Nephron progenitor cell (in vitro differentiated cells): ENCODE measurements around the gene DRGX.

Experiments
- DNase-seq: peaks from one replicate; pipeline ENCODE4 v3.0.0; 2021
- H3K27ac Mint-ChIP-seq: 2 replicates; pipeline ENCODE4 v1.8.0; 2021; ENCODE audit warnings: mild to moderate bottlenecking, moderate library complexity, mixed read lengths
- H3K27me3 Mint-ChIP-seq: 2 replicates; pipeline ENCODE4 v1.8.0; 2021; ENCODE audit warnings: mild to moderate bottlenecking, low read depth, mixed read lengths; ENCODE audit not compliant: poor library complexity
- H3K36me3 Mint-ChIP-seq: 2 replicates; pipeline ENCODE4 v1.8.0; 2021; ENCODE audit warnings: low read depth, mixed read lengths
- H3K4me1 Mint-ChIP-seq: 2 replicates; pipeline ENCODE4 v1.8.0; 2021; ENCODE audit warnings: mixed read lengths
- H3K4me3 Mint-ChIP-seq: 2 replicates; pipeline ENCODE4 v1.8.0; 2021; ENCODE audit warnings: mild to moderate bottlenecking, moderate library complexity, mixed read lengths
- H3K9me3 Mint-ChIP-seq: 2 replicates; pipeline ENCODE4 v1.8.0; 2021; ENCODE audit warnings: mild to moderate bottlenecking, moderate library complexity, mixed read lengths
- TF ChIP-seq, protein P1 (sequence below): fragments of 200-600 bp; sonication (generic); IDR thresholded peaks from 2 replicates; pipeline ENCODE4 v1.5.0; 2021; ENCODE audit warnings: antibody characterized with exemption

Gene DRGX

DNA sequence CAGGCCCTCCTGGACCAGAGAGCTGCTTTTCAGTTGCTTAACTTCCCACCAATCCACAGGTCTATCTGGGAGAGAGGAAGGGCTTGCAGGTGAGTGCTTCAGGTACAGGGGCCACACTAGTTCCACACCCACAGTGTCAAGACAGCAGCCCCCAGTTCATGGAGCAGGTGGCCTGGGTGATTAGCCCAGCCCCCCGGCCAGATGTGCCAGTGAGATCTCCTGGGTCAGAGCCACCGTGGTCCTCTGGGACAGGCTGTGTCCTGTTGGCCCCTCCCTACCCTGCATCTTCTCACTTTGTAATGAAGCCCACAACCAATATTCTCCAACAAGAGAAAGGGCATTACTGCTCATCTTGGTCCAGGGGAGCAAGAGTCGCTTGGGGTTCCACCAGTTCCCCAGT, 30.6 kb downstream of the DRGX start:
- TF ChIP-seq, protein P1, sequence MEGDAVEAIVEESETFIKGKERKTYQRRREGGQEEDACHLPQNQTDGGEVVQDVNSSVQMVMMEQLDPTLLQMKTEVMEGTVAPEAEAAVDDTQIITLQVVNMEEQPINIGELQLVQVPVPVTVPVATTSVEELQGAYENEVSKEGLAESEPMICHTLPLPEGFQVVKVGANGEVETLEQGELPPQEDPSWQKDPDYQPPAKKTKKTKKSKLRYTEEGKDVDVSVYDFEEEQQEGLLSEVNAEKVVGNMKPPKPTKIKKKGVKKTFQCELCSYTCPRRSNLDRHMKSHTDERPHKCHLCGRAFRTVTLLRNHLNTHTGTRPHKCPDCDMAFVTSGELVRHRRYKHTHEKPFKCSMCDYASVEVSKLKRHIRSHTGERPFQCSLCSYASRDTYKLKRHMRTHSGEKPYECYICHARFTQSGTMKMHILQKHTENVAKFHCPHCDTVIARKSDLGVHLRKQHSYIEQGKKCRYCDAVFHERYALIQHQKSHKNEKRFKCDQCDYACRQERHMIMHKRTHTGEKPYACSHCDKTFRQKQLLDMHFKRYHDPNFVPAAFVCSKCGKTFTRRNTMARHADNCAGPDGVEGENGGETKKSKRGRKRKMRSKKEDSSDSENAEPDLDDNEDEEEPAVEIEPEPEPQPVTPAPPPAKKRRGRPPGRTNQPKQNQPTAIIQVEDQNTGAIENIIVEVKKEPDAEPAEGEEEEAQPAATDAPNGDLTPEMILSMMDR, result no peak
- no peak overlapping the region for H3K4me3 Mint-ChIP-seq
- H3K27ac Mint-ChIP-seq, result no peak overlapping the region
- no peaks in the 10 kb centered on the region for H3K4me1 Mint-ChIP-seq
- H3K36me3 Mint-ChIP-seq, result no peaks in the 10 kb centered on the region
- H3K9me3 Mint-ChIP-seq, result no peaks in the 10 kb centered on the region
- DNase-seq, result no peak
- peaks cover 12% of the 10 kb centered on the region for H3K27me3 Mint-ChIP-seq

DNA sequence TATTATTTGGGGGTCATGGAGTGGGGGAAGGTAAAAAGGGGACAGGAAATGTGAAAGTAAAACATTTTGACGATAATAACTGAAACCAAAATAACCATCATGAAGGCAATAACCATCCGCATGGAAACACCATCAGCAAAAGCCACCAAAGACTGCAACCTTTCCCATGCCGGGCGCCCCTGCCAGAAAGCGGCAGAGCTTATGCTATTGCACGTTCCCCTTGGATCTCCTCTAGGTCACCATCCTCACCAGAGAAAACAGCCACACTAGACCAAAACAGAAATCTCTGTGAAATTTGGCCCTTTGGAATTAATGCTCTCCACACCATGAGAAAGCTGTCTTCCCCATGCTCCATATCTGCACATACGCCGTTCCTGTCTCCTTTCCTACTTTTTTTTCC, 31.1 kb downstream of the DRGX start:
- Mint-ChIP-seq H3K27ac (no peak overlapping the region), H3K36me3 (no peaks in the 10 kb centered on the region), H3K27me3 (peaks cover 17% of the 10 kb centered on the region), H3K4me3 (no peak overlapping the region), H3K9me3 (no peaks in the 10 kb centered on the region), H3K4me1 (peaks cover 5% of the 10 kb centered on the region)
- TF ChIP-seq, protein P1, result no peak
- no peak for DNase-seq

DNA sequence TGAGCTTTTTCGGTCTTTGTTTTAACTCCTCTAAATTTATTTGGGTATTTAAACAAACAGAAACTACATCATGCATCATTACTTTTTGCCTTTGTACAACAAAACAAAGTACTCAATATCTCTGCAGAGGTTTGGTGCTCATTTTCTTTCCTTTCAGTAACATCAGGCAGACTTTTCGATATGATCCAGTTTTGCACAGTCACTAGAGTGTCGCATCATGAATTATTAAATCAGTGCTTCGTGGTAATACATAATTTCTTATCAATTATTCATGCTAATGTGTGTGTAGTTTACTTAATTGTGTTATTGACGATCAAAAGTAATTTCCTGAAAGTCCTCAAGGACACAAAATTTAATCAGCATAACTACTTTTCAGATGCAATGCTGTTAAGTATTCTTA, 31.8 kb downstream of the DRGX start:
- Mint-ChIP-seq H3K4me3 (no peak overlapping the region), H3K27me3 (peaks cover 13% of the 10 kb centered on the region), H3K36me3 (no peaks in the 10 kb centered on the region), H3K27ac (no peak overlapping the region), H3K4me1 (peaks cover 6% of the 10 kb centered on the region), H3K9me3 (no peaks in the 10 kb centered on the region)
- DNase-seq, result no peak
- TF ChIP-seq, protein P1, result no peak

DNA sequence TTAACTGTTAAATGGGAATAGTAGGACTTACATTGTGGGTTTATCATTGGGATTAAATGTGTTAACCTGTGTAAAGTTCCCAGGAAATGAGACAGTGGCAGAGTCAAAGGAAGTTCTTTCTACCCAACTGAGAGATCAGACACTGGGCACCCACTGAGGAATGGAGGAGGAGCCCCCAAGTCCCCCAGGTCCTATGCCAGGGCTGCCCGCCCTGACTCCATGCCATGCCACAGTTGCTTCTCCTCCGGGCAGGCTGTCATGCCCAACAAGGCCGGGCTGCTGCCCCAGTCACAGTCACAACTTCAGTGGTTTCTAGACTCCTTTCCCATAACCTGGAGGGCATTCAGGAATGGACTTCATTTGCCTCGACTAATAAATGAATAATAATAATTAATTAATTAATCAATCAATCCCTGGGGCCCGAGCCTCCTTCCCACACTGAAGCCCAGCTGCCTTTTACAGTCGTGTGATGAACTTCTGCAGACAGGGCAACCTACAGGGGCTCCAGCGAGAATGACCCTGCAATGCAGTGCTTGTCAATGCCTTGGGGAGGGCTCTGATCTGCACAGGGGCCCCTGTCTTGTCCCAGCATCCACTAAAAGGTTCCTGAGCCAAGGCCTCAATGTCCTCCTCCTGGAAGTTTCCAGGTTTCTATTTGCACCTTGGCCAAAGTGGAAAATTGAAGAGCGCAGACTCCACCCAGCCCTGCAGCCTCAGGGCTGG, 32.4 kb downstream of the DRGX start:
- H3K36me3 Mint-ChIP-seq, result no peaks in the 10 kb centered on the region
- H3K27ac Mint-ChIP-seq, result no peak overlapping the region
- peaks cover 6% of the 10 kb centered on the region for H3K4me1 Mint-ChIP-seq
- no peak overlapping the region for H3K4me3 Mint-ChIP-seq
- TF ChIP-seq, protein P1, result no peak
- peaks cover 12% of the 10 kb centered on the region for H3K27me3 Mint-ChIP-seq
- DNase-seq, result no peak
- no peaks in the 10 kb centered on the region for H3K9me3 Mint-ChIP-seq

DNA sequence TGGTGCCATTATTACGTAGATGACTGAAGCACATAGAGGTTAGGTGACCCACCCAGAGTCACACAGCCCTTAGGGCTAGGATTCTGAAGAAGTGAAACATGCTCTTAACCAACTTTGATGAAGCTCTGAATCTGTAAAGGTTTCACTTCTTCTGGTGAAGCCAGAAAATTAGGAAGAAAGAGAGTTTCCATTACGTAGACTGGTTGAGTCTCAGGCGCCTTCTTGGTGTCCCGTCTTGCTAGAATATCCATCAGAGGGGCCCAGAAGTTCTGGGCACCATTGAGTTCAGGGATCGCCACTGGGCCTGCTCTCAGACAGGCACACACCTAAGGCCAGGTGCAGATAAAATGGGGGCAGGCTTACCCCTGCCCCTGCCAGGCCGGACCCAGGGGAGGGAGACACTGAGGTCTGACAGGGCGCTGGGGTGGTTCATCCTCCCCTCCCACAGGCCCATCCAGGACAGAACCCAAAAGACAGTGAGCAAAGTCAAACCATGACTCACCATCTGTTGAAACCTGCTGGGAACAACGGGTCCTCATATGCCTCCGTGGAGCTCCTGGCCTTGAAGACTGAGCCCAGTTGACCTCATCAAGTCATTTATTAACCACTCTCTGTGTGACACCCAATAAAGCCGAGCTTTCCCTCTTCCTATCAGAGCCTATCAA, 33.2 kb downstream of the DRGX start:
- no peak overlapping the region for H3K4me3 Mint-ChIP-seq
- H3K27me3 Mint-ChIP-seq, result peaks cover 12% of the 10 kb centered on the region
- no peak overlapping the region for H3K27ac Mint-ChIP-seq
- TF ChIP-seq, protein P1, result no peak
- H3K36me3 Mint-ChIP-seq, result no peaks in the 10 kb centered on the region
- DNase-seq, result no peak
- peaks cover 2% of the 10 kb centered on the region for H3K9me3 Mint-ChIP-seq
- peaks cover 6% of the 10 kb centered on the region for H3K4me1 Mint-ChIP-seq
